Rectal smooth muscle tissue (tissue), 1 donor: ENCODE data around the gene MIA2.

Experiments
- H3K27ac ChIP-seq: one replicate; pipeline ENCODE4 v1.7.0; 2013; ENCODE audit warnings: low read depth, low read length, inconsistent platforms
- H3K27me3 ChIP-seq: one replicate; pipeline ENCODE4 v1.7.0; 2013; ENCODE audit warnings: low read length; ENCODE audit not compliant: control insufficient read depth, insufficient read depth
- H3K36me3 ChIP-seq: one replicate; pipeline ENCODE4 v1.7.0; 2013; ENCODE audit warnings: low read length; ENCODE audit not compliant: control insufficient read depth, insufficient read depth
- H3K4me1 ChIP-seq: one replicate; pipeline ENCODE4 v1.7.0; 2013; ENCODE audit warnings: low read length; ENCODE audit not compliant: control insufficient read depth, insufficient read depth
- H3K4me3 ChIP-seq: one replicate; pipeline ENCODE4 v1.7.0; 2013; ENCODE audit warnings: low read length
- H3K9ac ChIP-seq: one replicate; pipeline ENCODE4 v1.7.0; 2013; ENCODE audit warnings: low read length

Gene MIA2

DNA sequence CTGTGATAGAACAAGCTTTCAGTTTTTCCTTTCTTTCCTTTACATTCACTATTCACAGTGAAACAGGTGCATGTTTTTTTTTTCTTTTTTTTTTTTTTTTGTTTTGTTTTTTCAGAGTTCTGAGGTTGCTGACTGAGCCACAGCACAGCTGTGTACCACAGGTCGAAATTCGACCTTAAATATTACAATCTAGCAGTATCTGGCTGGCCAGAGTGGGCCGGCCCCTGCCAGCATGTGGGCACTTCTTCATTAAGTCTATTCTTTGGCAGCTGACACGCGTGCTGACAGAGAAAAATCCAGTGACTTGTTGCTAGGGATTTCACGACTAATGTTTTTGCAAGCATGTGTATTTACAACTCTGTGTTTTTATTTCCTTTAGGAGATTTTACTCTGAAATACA lies 164.7 kb downstream of the MIA2 start:
- H3K36me3 ChIP-seq, result peaks cover 9% of the 10 kb centered on the region

DNA sequence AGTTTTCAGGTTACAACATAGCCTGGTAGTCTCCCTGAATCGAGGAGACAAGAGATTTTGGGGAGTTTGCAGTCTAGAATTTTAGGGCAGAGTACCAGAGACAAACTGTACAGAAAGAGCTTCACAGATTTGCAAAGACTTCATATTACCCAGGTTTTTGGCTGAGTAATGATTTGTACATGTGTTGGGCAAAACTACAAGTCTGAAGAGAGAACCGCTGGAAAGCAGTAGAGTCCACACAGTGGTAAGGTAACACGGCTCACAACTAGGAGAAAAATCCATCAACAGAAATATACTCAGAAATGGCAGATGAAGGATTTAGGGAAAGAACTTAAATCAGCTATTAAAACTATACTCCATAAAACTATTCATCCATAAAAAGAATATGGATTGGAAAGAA lies 172.8 kb downstream of the MIA2 start:
- Histone ChIP-seq H3K27ac (no peak overlapping the region), H3K36me3 (no peaks in the 10 kb centered on the region), H3K4me3 (no peak overlapping the region), H3K4me1 (no peaks in the 10 kb centered on the region), H3K27me3 (no peaks in the 10 kb centered on the region), H3K9ac (no peak overlapping the region)

More for the DNA sequence above, 164.7 kb downstream of the MIA2 start:
- no peak overlapping the region for H3K9ac ChIP-seq
- H3K4me1 ChIP-seq, result no peaks in the 10 kb centered on the region
- no peak overlapping the region for H3K4me3 ChIP-seq
- H3K27me3 ChIP-seq, result no peaks in the 10 kb centered on the region
- H3K27ac ChIP-seq, result no peak overlapping the region

DNA sequence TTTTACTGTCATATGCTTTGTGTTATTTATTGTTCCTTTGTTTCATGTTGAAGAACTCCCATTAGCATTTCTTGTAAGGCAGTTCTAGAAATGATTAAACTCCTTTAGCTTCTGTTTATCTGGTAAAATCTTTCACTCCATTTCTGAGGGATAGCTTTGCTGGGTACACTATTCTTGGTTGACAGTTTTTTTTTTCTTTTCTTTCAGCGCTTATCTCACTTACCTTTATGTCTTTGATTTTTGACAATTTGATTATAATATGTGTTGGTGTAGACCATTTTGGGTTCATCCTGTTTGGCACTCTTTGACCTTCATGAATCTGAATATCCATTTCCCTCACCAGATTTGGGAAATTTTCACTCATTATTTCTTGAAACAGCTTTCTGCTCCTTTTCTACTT lies 182.4 kb downstream of the MIA2 start:
- Histone ChIP-seq H3K27ac (no peak overlapping the region), H3K9ac (no peak overlapping the region), H3K36me3 (no peaks in the 10 kb centered on the region), H3K4me1 (no peaks in the 10 kb centered on the region), H3K4me3 (no peak overlapping the region), H3K27me3 (no peaks in the 10 kb centered on the region)

DNA sequence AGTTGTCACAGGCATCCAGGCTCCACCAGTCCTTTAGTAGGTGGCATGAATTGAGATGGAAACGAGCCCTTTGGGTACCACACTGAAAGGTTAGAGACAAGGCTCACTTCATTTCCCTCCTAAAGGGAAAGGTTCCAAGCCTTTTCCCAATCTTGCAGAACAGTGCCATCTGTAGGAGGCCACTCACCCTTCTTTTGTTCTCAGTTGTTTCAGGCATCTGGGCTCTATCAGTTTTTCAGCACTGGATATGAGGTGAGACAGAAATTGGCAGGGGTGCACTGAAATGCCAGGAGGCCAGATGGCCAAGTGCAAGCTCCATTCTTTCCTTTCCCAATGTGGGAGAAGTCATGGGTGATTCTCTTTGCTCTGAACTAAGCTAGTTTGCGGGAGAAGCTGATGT lies 183.3 kb downstream of the MIA2 start:
- Histone ChIP-seq H3K27me3 (no peaks in the 10 kb centered on the region), H3K9ac (no peak overlapping the region), H3K4me3 (no peak overlapping the region), H3K36me3 (no peaks in the 10 kb centered on the region), H3K27ac (no peak overlapping the region), H3K4me1 (no peaks in the 10 kb centered on the region)

DNA sequence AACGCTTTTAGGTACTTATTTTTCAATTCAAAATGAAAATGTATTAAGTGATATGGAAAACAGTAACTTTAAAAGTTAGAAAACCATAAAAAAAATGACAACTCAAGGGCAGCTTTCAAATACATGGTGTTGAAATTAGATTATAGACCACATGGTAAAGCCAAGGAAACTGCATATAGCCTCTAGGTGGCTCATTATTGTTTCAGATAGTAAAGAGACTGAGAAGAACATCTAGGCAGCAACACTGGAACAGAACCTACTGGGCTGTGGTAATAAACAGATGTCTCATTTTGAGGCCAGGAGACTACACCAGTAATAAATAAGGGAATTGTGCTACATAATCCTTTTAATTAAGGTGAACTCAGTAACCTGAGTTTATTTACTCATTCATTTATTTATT lies 185.6 kb downstream of the MIA2 start:
- Histone ChIP-seq H3K4me3 (no peak overlapping the region), H3K27me3 (no peaks in the 10 kb centered on the region), H3K4me1 (no peaks in the 10 kb centered on the region), H3K27ac (no peak overlapping the region), H3K9ac (no peak overlapping the region), H3K36me3 (no peaks in the 10 kb centered on the region)

DNA sequence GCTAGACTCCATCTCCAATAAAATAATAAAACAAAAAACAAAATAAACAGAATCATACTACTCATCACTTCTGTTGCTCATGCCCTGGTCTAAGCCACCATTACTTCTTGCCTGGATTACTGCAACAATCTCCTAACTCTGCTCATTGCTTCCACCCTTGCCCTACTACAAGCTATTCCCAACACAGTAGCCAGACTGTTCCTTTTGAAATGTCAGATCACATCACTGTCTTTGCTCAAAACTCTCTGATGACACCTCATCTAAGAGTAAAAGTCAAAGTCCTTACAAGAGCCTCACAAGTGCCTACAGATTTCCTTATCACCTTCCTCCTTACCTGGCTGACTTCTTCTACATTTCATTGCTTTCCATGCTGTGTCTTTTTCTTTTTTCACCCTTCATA lies 188.5 kb downstream of the MIA2 start:
- Histone ChIP-seq H3K27me3 (no peaks in the 10 kb centered on the region), H3K9ac (no peak overlapping the region), H3K4me3 (no peak overlapping the region), H3K4me1 (no peaks in the 10 kb centered on the region), H3K27ac (no peak overlapping the region), H3K36me3 (no peaks in the 10 kb centered on the region)

DNA sequence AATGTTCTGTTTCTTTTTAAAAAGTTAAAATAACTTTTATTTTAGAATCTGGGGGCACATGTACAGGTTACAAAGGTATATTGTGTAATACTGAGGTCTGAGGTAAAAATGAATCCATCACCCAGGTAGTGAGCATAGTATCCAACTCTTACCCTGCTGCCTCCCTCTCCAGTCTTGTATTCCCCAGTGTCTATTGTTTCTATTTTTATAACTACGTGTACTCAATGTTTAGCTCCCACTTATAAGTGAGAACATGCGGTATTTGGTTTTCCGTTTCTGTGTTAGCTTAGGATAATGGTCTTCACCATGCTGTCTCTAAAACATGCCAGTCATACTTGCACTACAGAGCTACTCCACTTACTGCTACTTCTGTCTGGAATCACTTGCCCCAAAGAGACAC lies 190.1 kb downstream of the MIA2 start:
- Histone ChIP-seq H3K27ac (no peak overlapping the region), H3K36me3 (no peaks in the 10 kb centered on the region), H3K9ac (no peak overlapping the region), H3K27me3 (no peaks in the 10 kb centered on the region), H3K4me1 (no peaks in the 10 kb centered on the region), H3K4me3 (no peak overlapping the region)

DNA sequence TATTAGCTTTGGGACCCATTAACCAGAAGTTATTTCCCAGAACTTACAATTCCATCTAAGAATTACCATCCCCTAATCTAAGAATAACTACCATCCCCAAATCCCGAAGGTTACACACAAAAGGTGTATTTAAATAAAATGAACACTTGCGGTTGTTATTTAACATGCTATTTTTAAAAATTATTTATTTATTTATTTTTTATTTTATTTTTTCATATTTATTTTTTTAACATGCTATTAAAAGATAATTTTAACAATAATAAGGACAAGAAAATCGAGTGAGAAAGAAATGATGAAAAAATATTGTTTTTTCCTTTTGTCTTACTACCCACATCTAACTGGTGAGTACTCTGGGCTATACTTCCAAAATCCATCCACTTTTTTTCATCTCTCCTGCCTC lies 192.2 kb downstream of the MIA2 start:
- no peak overlapping the region for H3K4me3 ChIP-seq
- no peak overlapping the region for H3K27ac ChIP-seq
- H3K9ac ChIP-seq, result no peak overlapping the region
- H3K27me3 ChIP-seq, result no peaks in the 10 kb centered on the region
- no peaks in the 10 kb centered on the region for H3K36me3 ChIP-seq
- H3K4me1 ChIP-seq, result no peaks in the 10 kb centered on the region

DNA sequence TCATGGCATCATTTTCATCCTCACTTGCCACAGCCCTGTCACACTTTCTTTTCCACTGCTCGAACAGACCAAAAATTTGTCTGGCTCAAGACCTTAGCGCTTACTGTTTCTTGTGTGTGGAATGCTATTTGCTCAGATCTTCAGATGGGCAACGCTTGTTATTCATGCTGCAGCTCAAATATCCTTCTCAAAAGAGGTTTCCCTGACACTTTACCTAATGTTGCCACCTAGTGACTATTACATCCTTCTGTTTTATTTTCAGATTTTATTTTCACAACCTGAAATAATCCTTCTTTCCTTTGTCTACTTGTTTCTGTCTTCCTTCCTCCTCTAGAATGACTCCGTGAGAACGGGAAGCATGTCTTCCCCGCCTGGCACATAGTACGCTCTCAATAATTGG lies 192.9 kb downstream of the MIA2 start:
- Histone ChIP-seq H3K9ac (no peak overlapping the region), H3K4me3 (no peak overlapping the region), H3K27ac (no peak overlapping the region), H3K4me1 (no peaks in the 10 kb centered on the region), H3K36me3 (no peaks in the 10 kb centered on the region), H3K27me3 (no peaks in the 10 kb centered on the region)

DNA sequence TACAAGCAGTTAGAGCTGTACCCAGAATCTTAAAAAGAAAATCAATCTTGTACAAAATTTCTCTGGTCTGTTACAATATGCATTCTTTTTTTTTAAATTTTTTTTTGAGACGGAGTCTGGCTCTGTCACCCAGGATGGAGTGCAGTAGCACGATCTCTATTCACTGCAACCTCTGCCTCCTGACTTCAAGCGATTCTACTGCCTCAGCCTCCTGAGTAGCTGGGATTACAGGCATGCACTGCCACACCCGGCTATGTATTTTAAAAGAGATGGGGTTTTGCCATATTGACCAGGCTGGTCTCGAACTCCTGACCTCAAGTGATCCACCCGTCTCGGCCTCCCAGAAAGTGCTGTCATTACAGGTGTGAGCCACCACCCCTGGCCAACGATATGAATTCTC lies 194.4 kb downstream of the MIA2 start:
- no peaks in the 10 kb centered on the region for H3K36me3 ChIP-seq
- no peak overlapping the region for H3K27ac ChIP-seq
- H3K27me3 ChIP-seq, result no peaks in the 10 kb centered on the region
- H3K4me3 ChIP-seq, result no peak overlapping the region
- H3K9ac ChIP-seq, result no peak overlapping the region
- H3K4me1 ChIP-seq, result no peaks in the 10 kb centered on the region

DNA sequence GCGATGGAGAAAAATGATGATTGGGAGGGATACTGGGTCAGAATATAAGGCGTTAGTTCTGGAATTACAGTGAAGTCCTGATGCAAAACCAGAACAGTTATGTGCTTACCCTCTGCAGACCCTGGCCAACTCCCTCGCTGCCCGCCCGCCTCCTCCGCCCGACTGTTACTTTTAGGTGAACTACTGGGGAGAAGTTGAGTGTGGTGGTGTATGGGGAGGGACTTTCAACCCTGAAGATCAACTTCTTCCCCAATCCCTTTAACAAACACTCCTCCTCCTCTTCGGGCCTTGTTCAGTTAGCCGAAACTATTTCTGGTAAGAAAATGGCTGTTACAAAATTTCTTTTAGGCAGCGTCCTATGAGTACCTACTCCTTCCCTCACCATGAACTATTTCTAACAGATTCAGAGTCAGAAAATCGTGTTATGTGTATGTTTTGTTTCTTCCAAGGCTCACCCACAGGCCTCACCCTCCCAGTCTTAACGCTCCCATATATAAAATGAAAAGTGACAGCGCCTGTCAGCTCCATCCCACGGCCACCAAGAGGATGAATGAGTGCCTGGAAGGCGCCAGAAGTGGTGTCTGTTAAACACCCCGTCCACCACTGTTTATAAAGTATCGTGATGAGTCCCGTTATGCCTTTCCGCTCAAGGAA lies 197.2 kb downstream of the MIA2 start:
- no peaks in the 10 kb centered on the region for H3K27me3 ChIP-seq
- peaks cover 4% of the 10 kb centered on the region for H3K4me1 ChIP-seq
- peak overlapping the region; percentile 91 for H3K9ac ChIP-seq
- H3K36me3 ChIP-seq, result no peaks in the 10 kb centered on the region
- peak overlapping the region; percentile 97 for H3K4me3 ChIP-seq
- H3K27ac ChIP-seq, result peak overlapping the region; percentile 97

DNA sequence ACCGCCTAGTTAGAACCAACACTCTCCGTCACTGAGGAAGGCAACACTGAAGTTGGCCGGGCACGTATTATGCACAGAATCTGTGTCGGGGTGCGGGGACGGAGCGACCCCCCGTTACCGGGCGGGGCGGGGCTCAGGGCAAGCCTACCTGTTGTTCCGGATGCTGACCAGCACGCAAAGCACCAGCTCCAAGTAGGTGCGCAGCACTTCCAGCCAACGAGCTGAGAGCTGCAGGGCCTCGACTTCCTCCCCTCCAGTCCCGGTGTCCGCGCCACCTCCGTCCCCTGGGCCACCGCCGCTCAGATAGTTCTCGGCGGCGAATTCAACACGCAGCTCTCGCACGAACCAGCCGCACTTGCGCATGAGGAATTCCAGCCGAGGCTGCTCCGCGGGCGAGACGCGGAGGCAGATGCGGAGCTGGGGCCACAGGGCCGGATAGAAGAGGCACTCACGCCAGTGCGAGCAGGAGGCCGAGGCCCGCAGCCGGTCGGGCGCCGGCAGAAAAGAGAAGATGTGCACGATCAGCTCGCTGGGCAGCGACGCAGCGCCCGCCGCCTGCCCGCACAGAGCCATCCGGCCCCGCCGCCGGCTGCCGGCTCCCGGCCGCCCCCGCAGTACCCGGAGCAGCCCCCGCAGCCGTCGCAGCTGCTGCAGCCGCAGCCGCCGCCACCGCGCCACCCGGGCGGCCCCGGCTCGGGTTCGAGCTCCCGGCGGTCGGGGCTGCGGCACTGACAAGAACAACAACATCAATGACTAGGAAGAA lies 197.9 kb downstream of the MIA2 start:
- no peaks in the 10 kb centered on the region for H3K36me3 ChIP-seq
- peak overlapping the region; percentile 97 for H3K4me3 ChIP-seq
- H3K27ac ChIP-seq, result peak overlapping the region; percentile 97
- peaks cover 4% of the 10 kb centered on the region for H3K4me1 ChIP-seq
- no peaks in the 10 kb centered on the region for H3K27me3 ChIP-seq
- peak overlapping the region; percentile 91 for H3K9ac ChIP-seq

DNA sequence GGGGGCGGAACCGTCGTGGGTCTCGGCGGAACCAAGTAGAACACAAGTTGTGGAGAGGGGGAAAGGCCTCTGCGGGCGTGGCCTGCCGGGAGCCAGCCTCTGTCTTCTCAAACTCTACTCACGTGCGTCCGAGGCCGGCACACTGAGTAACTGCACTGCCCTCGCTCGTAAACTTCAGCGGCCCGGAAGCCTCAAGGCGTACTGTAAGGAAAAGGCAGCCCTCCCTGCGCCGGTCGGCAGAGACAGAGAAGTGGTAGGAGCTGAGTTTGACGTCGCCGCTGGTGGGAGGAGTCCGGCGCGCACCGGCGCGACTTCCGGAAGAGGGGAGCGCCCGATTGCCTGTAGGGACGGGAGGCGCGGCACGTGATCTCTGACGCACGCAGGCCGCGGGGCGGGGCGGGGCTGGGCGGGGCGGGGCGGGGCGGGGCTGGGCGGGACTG lies 198.5 kb downstream of the MIA2 start, which contains the start of gene FBXO33:
Gene FBXO33 (minus strand): TSS at position 255 of the 440 bp plus-strand sequence. CDS start 271 bp downstream, outside the sequence.
- H3K27me3 ChIP-seq, result no peaks in the 10 kb centered on the region
- H3K4me1 ChIP-seq, result peaks cover 4% of the 10 kb centered on the region
- peak within 1 kb of the TSS; percentile 97 for H3K4me3 ChIP-seq
- peak within 1 kb of the TSS; percentile 91 for H3K9ac ChIP-seq
- H3K36me3 ChIP-seq, result no peaks in the 10 kb centered on the region
- peak within 1 kb of the TSS; percentile 97 for H3K27ac ChIP-seq
